ENCODE results near the gene MYD88. TPM values are rescaled to one million over a fixed set of nuclear protein-coding genes. Genes with fewer than 3 reads are reported as not detected.

The MYD88 gene
- total and polyA plus RNA-seq, 9 of the 15 experiments (the other 6 are each of a cell fraction or from before 2014, with no cell fraction given): 3.2 to 47.3 (median 27.6) TPM

GRCh38 chr3:38164952-38165721, 26.7 kb downstream of the MYD88 start, which contains the start of gene OXSR1 (continued):
- TF ChIP-seq ZBTB40 (IDR thresholded peaks at IDR 0.05): peak; percentile 93
- no peak for TF ChIP-seq ZBTB40 (CRISPR knock-in tag; IDR thresholded peaks at IDR 0.05)
- no peak; the same call in 1 of the 2 replicates for TF ChIP-seq SNIP1 (IDR thresholded peaks at IDR 0.05; ENCODE audit: low read depth)
- no peak for TF ChIP-seq CBX5 (IDR thresholded peaks at IDR 0.05; ENCODE audit: borderline replicate concordance, low read depth)
- no peak for TF ChIP-seq ZNF239 (CRISPR knock-in tag; IDR thresholded peaks at IDR 0.05)
- no peak for TF ChIP-seq STAT5B (CRISPR knock-in tag; IDR thresholded peaks at IDR 0.05)
- no peak for TF ChIP-seq PCBP1 (IDR thresholded peaks at IDR 0.05; ENCODE audit: low read depth, low read length, poor library complexity, severe bottlenecking)
- peak; percentile 37 for TF ChIP-seq NFIC (IDR thresholded peaks at IDR 0.05)
- TF ChIP-seq ZNF263 (CRISPR knock-in tag; IDR thresholded peaks at IDR 0.05; ENCODE audit: borderline replicate concordance): no peak
- no peak for TF ChIP-seq HMBOX1 (IDR thresholded peaks at IDR 0.05)
- TF ChIP-seq ZNF586 (CRISPR knock-in tag; conservative IDR thresholded peaks at IDR 0.05): no peak
- peak; percentile 82 for TF ChIP-seq CREB3 (tag; conservative IDR thresholded peaks at IDR 0.05; ENCODE audit: low read depth)
- peak; percentile 45 for TF ChIP-seq PHF20 (IDR thresholded peaks at IDR 0.05; ENCODE audit: partially characterized antibody)
- no peak for TF ChIP-seq ADNP (tag; IDR thresholded peaks at IDR 0.05)
- TF ChIP-seq HDAC6 (IDR thresholded peaks at IDR 0.05; ENCODE audit: low read depth, low read length): no peak
- TF ChIP-seq ZBTB26 (CRISPR knock-in tag; IDR thresholded peaks at IDR 0.05): no peak
